WTC11 (cell line): Measurements from ENCODE around the gene ADRA1B. TPM values are rescaled to one million over a fixed set of nuclear protein-coding genes. Genes with fewer than 3 reads are reported as not detected.

Source experiments
- ATAC-seq: fragments of 200-7000 bp; cut with Tn5 transposase; 2 replicates; pipeline ENCODE4 v1.10.0; 2021; ENCODE audit warnings: mild to moderate bottlenecking, moderate library complexity
- CTCF ChIA-PET: fragments of 300-600 bp; sonication (Branson Sonifier 250); formaldehyde crosslinking; loops from one replicate; lab custom pipeline; 2021; ENCODE audit warnings: antibody characterized with exemption; lab: Charles Lee
- POLR2A ChIA-PET: fragments of 350-600 bp; sonication (Branson Sonifier 250); formaldehyde crosslinking; loops from one replicate; lab custom pipeline; 2021; ENCODE audit warnings: antibody characterized with exemption; lab: Charles Lee
- DNase-seq: peaks from one replicate; pipeline ENCODE4 v3.0.0; 2021; ENCODE audit warnings: low spot score
- H3K27ac Mint-ChIP-seq: 2 replicates; pipeline ENCODE4 v1.8.0; 2021; ENCODE audit warnings: mixed read lengths
- H3K27me3 Mint-ChIP-seq: 2 replicates; pipeline ENCODE4 v1.8.0; 2021; ENCODE audit warnings: low read depth, mild to moderate bottlenecking, moderate library complexity, mixed read lengths
- H3K36me3 Mint-ChIP-seq: 2 replicates; pipeline ENCODE4 v1.8.0; 2021; ENCODE audit warnings: mixed read lengths
- H3K4me1 Mint-ChIP-seq: 2 replicates; pipeline ENCODE4 v1.8.0; 2022; ENCODE audit warnings: mixed read lengths
- H3K4me3 Mint-ChIP-seq: 2 replicates; pipeline ENCODE4 v1.8.0; 2021; ENCODE audit warnings: mild to moderate bottlenecking, moderate library complexity, mixed read lengths
- H3K9me3 Mint-ChIP-seq: 2 replicates; pipeline ENCODE4 v1.8.0; 2021; ENCODE audit warnings: mixed read lengths
- ATF1 ChIP-seq: sonication (generic); formaldehyde crosslinking; IDR thresholded peaks from 2 replicates; pipeline ENCODE4 v1.8.1; 2023; ENCODE audit warnings: mild to moderate bottlenecking, moderate library complexity, missing genetic modification reagents
- ATF2 ChIP-seq: sonication (generic); formaldehyde crosslinking; IDR thresholded peaks from 2 replicates; pipeline ENCODE4 v1.8.1; 2022; ENCODE audit warnings: low read depth, missing genetic modification reagents, borderline replicate concordance
- CBFB ChIP-seq: sonication (generic); formaldehyde crosslinking; IDR thresholded peaks from 2 replicates; pipeline ENCODE4 v1.8.1; 2022; ENCODE audit warnings: mild to moderate bottlenecking, low read depth, missing genetic modification reagents
- CREM ChIP-seq: sonication (generic); formaldehyde crosslinking; IDR thresholded peaks from 2 replicates; pipeline ENCODE4 v1.8.1; 2022; ENCODE audit warnings: mild to moderate bottlenecking, missing genetic modification reagents, moderate library complexity
- E2F5 ChIP-seq: sonication (generic); formaldehyde crosslinking; IDR thresholded peaks from 2 replicates; pipeline ENCODE4 v1.8.1; 2022; ENCODE audit warnings: mild to moderate bottlenecking, moderate library complexity, missing genetic modification reagents
- ELF4 ChIP-seq: sonication (generic); formaldehyde crosslinking; IDR thresholded peaks from 2 replicates; pipeline ENCODE4 v1.8.1; 2022; ENCODE audit warnings: low read depth, mild to moderate bottlenecking, moderate library complexity, missing genetic modification reagents
- EMX1 ChIP-seq: fragments of 250-450 bp; sonication (Bioruptor Pico); IDR thresholded peaks from 2 replicates; pipeline ENCODE4 v1.8.0; 2021; ENCODE audit warnings: mild to moderate bottlenecking
- ESRRA ChIP-seq: sonication (generic); formaldehyde crosslinking; IDR thresholded peaks from 2 replicates; pipeline ENCODE4 v1.8.1; 2022; ENCODE audit warnings: mild to moderate bottlenecking, missing genetic modification reagents, borderline replicate concordance
- ETV6 ChIP-seq: sonication (generic); formaldehyde crosslinking; IDR thresholded peaks from 2 replicates; pipeline ENCODE4 v1.8.1; 2022; ENCODE audit warnings: mild to moderate bottlenecking, missing genetic modification reagents
- FOXP4 ChIP-seq: sonication (generic); formaldehyde crosslinking; IDR thresholded peaks from 2 replicates; pipeline ENCODE4 v1.8.0; 2022; ENCODE audit warnings: mild to moderate bottlenecking, missing genetic modification reagents
- HMGA2 ChIP-seq: fragments of 250-450 bp; sonication (Bioruptor Pico); IDR thresholded peaks from 2 replicates; pipeline ENCODE4 v1.4.0; 2021; ENCODE audit warnings: mild to moderate bottlenecking, moderate library complexity
- MLX ChIP-seq: sonication (generic); formaldehyde crosslinking; IDR thresholded peaks from 2 replicates; pipeline ENCODE4 v1.8.1; 2023; ENCODE audit warnings: mild to moderate bottlenecking, missing genetic modification reagents, moderate library complexity
- MYBL2 ChIP-seq: sonication (generic); formaldehyde crosslinking; IDR thresholded peaks from 2 replicates; pipeline ENCODE4 v1.8.1; 2023; ENCODE audit warnings: mild to moderate bottlenecking, moderate library complexity, missing genetic modification reagents
- NR3C1 ChIP-seq: sonication (generic); formaldehyde crosslinking; conservative IDR thresholded peaks from 2 replicates; pipeline ENCODE4 v1.8.1; 2023; ENCODE audit warnings: low read depth, mild to moderate bottlenecking, missing genetic modification reagents
- OVOL2 ChIP-seq: fragments of 250-450 bp; sonication (Bioruptor Pico); IDR thresholded peaks from 2 replicates; pipeline ENCODE4 v1.9.0; 2021; ENCODE audit warnings: mild to moderate bottlenecking, borderline replicate concordance
- TEAD1 ChIP-seq: sonication (generic); formaldehyde crosslinking; IDR thresholded peaks from 2 replicates; pipeline ENCODE4 v1.8.0; 2022; ENCODE audit warnings: mild to moderate bottlenecking, missing genetic modification reagents
- ZBTB43 ChIP-seq: sonication (generic); formaldehyde crosslinking; IDR thresholded peaks from 2 replicates; pipeline ENCODE4 v1.8.1; 2023; ENCODE audit warnings: mild to moderate bottlenecking, missing genetic modification reagents
- ZNF317 ChIP-seq: sonication (generic); formaldehyde crosslinking; IDR thresholded peaks from 2 replicates; pipeline ENCODE4 v1.8.1; 2023; ENCODE audit warnings: low read depth, mild to moderate bottlenecking, moderate library complexity, missing genetic modification reagents, borderline replicate concordance
- ZNF396 ChIP-seq: fragments of 250-450 bp; sonication (Bioruptor Pico); IDR thresholded peaks from 2 replicates; pipeline ENCODE4 v1.8.0; 2021; ENCODE audit warnings: mild to moderate bottlenecking, moderate library complexity, borderline replicate concordance
- ZNF425 ChIP-seq: fragments of 250-450 bp; sonication (Bioruptor Pico); conservative IDR thresholded peaks from 2 replicates; pipeline ENCODE4 v1.9.0; 2021; ENCODE audit warnings: mild to moderate bottlenecking
- ZNF671 ChIP-seq: fragments of 250-450 bp; sonication (Bioruptor Pico); IDR thresholded peaks from 2 replicates; pipeline ENCODE4 v1.8.0; 2021; ENCODE audit warnings: mild to moderate bottlenecking
- total RNA-seq: library from RNA; stranded (reverse); gene quantifications from 3 replicates; pipeline ENCODE4 v1.2.3, GENCODE V29; 2021

The ADRA1B gene
- total RNA-seq, 1 experiment from 2014 or later: 0.11 TPM

GRCh38 chr5:159902444-159903121 is 13.7 kb upstream of the ADRA1B start:
- Mint-ChIP-seq H3K4me1 (peaks cover 11% of the 10 kb centered on the region), H3K27ac (no peak overlapping the region), H3K36me3 (no peaks in the 10 kb centered on the region), H3K9me3 (no peaks in the 10 kb centered on the region), H3K4me3 (no peak overlapping the region), H3K27me3 (no peaks in the 10 kb centered on the region; the same call in 1 of the 2 replicates)
- DNase-seq (no peak), ATAC-seq (no peak)
- POLR2A ChIA-PET: no interaction called here
- CTCF ChIA-PET: no interaction called here
- TF ChIP-seq ZNF396 (CRISPR knock-in tag) (no peak), ESRRA (CRISPR knock-in tag) (no peak), CBFB (no peak), ZBTB43 (CRISPR knock-in tag) (no peak), TEAD1 (no peak), ZNF671 (CRISPR knock-in tag) (no peak), MYBL2 (CRISPR knock-in tag) (no peak), NR3C1 (no peak), MLX (CRISPR knock-in tag) (no peak), EMX1 (no peak), FOXP4 (no peak), ATF2 (CRISPR knock-in tag) (no peak), ATF1 (CRISPR knock-in tag) (no peak), HMGA2 (no peak), ZNF425 (CRISPR knock-in tag) (no peak), ETV6 (CRISPR knock-in tag) (no peak), CREM (CRISPR knock-in tag) (no peak)

GRCh38 chr5:159903131-159903530 is 13.2 kb upstream of the ADRA1B start:
- TF ChIP-seq OVOL2 (CRISPR knock-in tag) (no peak), ZBTB43 (CRISPR knock-in tag) (no peak), ATF2 (CRISPR knock-in tag) (no peak), ELF4 (CRISPR knock-in tag) (no peak), HMGA2 (no peak), FOXP4 (no peak), ZNF317 (CRISPR knock-in tag) (no peak), E2F5 (no peak), ZNF671 (CRISPR knock-in tag) (no peak)
- Mint-ChIP-seq H3K27me3 (no peaks in the 10 kb centered on the region; the same call in 1 of the 2 replicates), H3K9me3 (no peaks in the 10 kb centered on the region), H3K36me3 (no peaks in the 10 kb centered on the region), H3K27ac (no peak overlapping the region), H3K4me1 (peaks cover 16% of the 10 kb centered on the region), H3K4me3 (no peak overlapping the region)
- ChIA-PET POLR2A (no interaction called here), CTCF (no interaction called here)
- DNase-seq (no peak), ATAC-seq (no peak)
